ENCODE results near the gene UPB1.
A peak's percentile ranks its signal among the peaks of the same experiment; 100 is the strongest.
"Not testable (repeated sequence)": the region's sequence is repeated elsewhere in the genome, so short reads cannot be mapped to it uniquely, and the experiment has no call there.

Gene UPB1

DNA sequence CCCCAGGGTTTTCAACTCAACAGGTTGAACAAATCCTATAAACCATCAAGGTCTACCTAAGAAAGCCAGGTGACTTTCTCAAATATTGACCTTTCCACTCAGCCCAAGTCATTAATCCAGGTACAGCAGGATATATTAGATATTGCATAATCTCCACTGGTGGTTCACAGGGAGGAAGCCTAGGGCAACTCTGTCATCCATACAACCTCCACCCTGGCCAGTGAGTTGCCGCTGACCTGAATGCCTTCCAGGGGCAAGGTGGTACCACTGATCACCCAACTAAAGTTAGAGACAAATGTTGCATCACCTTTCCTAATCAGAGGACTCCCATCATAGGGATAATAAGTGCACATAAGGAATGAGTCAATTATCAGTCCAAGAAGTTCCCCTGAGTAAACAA, 36.9 kb downstream of the UPB1 start:
- DNase-seq (ENCODE audit: low read depth): no peak

DNA sequence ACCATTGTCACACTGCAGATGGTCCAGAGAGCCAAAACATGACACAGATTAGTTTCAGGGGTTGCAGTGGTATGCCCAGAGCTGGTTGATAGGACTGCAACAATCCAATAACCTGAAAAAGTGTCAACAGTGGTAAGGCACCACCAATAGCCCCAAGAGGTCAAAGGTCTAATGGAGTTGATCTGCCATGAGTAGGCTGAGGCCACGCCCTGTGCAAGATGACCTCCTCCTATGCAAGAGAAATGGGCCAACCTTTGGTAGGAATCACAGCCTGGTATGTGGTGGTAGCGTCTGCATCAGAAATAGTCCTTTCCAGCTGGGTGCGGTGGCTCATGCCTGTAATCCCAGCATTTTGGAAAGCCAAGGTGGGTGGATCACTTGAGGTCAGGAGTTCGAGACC, 40.2 kb downstream of the UPB1 start:
- no peak for DNase-seq (ENCODE audit: low read depth)

DNA sequence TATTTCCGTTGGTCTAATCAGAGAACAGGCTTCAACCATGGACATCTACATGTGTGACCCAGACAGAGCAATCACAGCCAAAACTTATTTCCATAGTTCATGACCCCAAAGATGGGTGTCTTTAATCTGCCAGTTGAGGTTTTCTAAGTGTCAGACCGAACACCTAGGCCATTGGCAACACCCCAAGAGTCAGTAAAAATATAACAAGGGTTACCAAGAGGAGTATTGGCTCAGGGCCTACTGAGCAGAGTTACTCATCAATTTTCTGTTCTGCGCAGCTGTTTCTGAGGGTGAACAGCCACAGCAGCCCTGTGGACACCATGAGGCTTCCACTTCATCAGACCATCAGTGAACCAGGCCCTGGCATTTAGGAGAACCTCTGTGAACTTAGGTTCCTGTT, 41.0 kb downstream of the UPB1 start:
- no peak for DNase-seq (ENCODE audit: low read depth)

DNA sequence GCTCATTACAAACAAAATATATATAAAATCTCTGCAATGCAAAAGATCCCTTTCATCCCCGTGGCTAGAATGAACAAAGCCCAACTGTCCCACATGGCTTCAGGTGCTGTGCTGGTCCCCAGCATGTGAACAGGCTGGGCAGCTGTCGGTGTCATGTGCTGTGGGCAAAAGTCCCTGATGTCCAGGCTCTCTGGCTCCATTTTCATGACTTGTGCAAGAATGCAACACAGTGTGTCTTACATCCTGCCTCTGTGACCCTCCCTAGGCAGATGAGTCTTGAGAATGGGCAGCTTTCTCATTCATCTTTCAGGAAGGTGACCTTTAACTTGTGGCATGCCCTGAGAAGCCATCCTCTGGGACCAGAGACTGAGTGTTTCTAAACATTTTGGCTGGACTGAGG, 45.3 kb downstream of the UPB1 start:
- DNase-seq (ENCODE audit: low read depth): no peak

GRCh38 chr22:24541681-24542515, 46.8 kb downstream of the UPB1 start:
- no peak for DNase-seq (ENCODE audit: low read depth)

GRCh38 chr22:24542641-24543040, 47.5 kb downstream of the UPB1 start:
- DNase-seq (ENCODE audit: low read depth): no peak

GRCh38 chr22:24543185-24543601, 48.1 kb downstream of the UPB1 start:
- DNase-seq (ENCODE audit: low read depth): no peak

GRCh38 chr22:24543679-24544243, 48.6 kb downstream of the UPB1 start:
- DNase-seq (ENCODE audit: low read depth): no peak

GRCh38 chr22:24548812-24549211, 53.7 kb downstream of the UPB1 start:
- no peak for DNase-seq (ENCODE audit: low read depth)

- DNase-seq (ENCODE audit: low read depth): no peak
These were observed 55.1 kb downstream of the UPB1 start for GRCh38 chr22:24550028-24550901.

GRCh38 chr22:24550902-24551435, 55.8 kb downstream of the UPB1 start:
- peak; percentile 75 for DNase-seq (ENCODE audit: low read depth)

GRCh38 chr22:24552503-24553286, 57.6 kb downstream of the UPB1 start:
- not testable (repeated sequence) for DNase-seq (ENCODE audit: low read depth)

DNA sequence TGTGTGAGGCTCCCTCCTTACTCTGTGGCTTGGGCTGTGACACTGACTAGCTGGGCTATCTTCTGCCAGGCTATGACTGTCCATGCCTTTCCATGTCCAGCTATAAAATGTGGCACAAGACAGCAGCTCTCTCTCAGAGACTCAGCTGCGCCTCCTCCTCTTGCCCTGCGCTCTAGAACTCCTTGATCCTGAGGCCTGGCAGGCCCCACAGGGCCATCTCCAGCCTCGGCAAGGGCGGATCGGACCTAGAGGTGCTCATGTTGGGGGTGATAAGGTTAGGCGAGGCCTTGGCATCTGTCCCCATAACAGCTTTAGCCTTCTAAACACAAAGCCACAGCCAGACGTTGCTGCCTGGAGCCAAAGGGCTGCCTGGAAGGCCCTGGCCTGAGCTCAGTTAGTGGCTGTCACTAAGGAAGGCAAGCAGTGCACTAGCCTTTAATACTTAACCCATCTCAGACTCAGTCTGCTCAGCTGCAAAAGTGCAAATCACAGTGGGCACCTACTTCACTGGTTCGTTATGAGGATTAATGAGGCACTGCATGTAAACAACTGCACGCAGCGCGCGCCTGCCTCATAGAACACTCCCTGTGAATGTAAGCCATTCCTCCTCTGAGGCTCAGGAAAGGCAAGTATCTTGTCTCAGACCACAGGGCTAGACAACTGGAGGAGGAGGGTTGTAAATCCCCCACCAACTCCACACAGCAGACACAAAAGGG, 58.6 kb downstream of the UPB1 start:
- DNase-seq (ENCODE audit: low read depth): no peak

- no peak for DNase-seq (ENCODE audit: low read depth)
These were observed 59.4 kb downstream of the UPB1 start, which contains the start of gene GUCD1 for GRCh38 chr22:24554313-24555164. Gene GUCD1 (minus strand): TSS chr22:24555138. CDS start chr22:24554991, 147 bp downstream.

- peak; percentile 95 for DNase-seq (ENCODE audit: low read depth)
These were observed 60.3 kb downstream of the UPB1 start, which contains the start of gene SNRPD3 for GRCh38 chr22:24555165-24556039. Gene SNRPD3 (plus strand): TSS chr22:24555999. CDS start chr22:24557675, 1,676 bp downstream.

GRCh38 chr22:24559471-24559870, 64.3 kb downstream of the UPB1 start:
- DNase-seq (ENCODE audit: low read depth): no peak

DNA sequence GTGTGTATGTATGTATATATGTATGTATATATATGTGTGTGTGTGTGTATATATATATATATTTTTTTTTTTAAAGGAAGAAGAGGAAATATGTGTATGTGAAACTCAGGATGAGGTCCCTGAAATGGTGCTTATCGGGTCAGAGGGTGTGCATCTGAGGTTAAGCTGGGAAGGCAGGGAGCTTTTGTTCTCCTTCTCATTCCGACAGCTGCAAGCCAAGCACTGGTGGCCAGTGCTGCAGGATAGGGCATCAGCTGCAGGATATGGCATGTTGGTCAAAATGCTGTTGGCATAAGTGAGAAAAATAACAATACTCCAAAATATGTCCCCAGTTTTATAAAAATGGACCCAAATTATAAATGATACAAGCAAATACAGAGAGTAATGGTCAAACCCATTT, 68.1 kb downstream of the UPB1 start:
- DNase-seq (ENCODE audit: low read depth): no peak

DNA sequence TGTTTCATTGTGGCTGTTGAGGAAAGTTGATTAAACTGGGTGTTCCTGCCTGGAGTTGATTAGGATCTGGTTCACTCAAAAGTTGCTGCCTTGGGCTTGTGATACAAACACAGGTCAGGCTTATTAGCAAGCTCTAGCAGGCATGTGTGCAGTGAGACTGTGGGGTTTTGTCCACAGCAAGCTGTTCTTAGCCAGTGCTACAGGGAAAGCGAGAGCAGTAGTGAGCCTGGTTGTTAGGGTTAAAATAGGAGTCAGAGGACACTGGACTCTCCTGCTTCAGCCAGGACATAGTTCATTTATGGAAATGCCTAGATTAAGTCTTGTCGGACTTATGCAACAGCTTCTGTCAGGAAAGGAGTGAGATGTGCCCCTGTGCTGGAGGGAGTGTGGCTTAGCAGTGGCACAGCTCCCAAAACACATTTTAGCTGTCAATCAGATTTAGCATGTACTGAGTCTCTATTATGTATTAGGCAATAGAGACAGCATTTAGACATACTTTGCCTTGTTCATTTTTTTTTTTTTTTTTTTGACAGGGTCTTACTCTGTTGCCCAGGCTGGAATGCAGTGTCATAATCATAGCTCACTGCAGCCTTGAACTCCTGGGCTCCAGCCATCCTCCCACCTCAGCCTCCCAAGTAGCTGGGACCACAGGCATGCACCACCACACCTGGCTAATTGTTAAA, 69.4 kb downstream of the UPB1 start:
- DNase-seq (ENCODE audit: low read depth): no peak

Data from CMK (cell line).